ENCODE data around the gene YDJC.

The YDJC gene

GRCh38 chr22:21634844-21635243, 5.0 kb upstream of the YDJC start:
- no peak for TF ChIP-seq CTCF (IDR thresholded peaks at IDR 0.05; ENCODE audit: extremely low read depth, missing control alignments)
- no peak for DNase-seq (ENCODE audit: low spot score)

- no peak for DNase-seq (ENCODE audit: low spot score)
- TF ChIP-seq CTCF (IDR thresholded peaks at IDR 0.05; ENCODE audit: extremely low read depth, missing control alignments), result no peak
Measured at GRCh38 chr22:21634081-21634480, 4.3 kb upstream of the YDJC start.

- TF ChIP-seq CTCF (IDR thresholded peaks at IDR 0.05; ENCODE audit: extremely low read depth, missing control alignments), result no peak
- no peak for DNase-seq (ENCODE audit: low spot score)
Measured at GRCh38 chr22:21633481-21633880, 3.7 kb upstream of the YDJC start.

- no peak for TF ChIP-seq CTCF (IDR thresholded peaks at IDR 0.05; ENCODE audit: extremely low read depth, missing control alignments)
- DNase-seq (ENCODE audit: low spot score), result no peak
Measured at GRCh38 chr22:21632931-21633330, 3.1 kb upstream of the YDJC start.

GRCh38 chr22:21632237-21632895, 2.5 kb upstream of the YDJC start, which contains the start of gene CCDC116:
Gene CCDC116 (plus strand): TSS chr22:21632760. CDS start chr22:21633182, 422 bp downstream.
- no peak for DNase-seq (ENCODE audit: low spot score)
- no peak for TF ChIP-seq CTCF (IDR thresholded peaks at IDR 0.05; ENCODE audit: extremely low read depth, missing control alignments)

- no peak for DNase-seq (ENCODE audit: low spot score)
- no peak for TF ChIP-seq CTCF (IDR thresholded peaks at IDR 0.05; ENCODE audit: extremely low read depth, missing control alignments)
Measured at GRCh38 chr22:21631025-21631424, 1.2 kb upstream of the YDJC start.

- TF ChIP-seq CTCF (IDR thresholded peaks at IDR 0.05; ENCODE audit: extremely low read depth, missing control alignments), result no peak
- DNase-seq (ENCODE audit: low spot score), result no peak
Measured at GRCh38 chr22:21628386-21629254, 1.2 kb downstream of the YDJC start.

All from GM20000 (cell line).